ENCODE results near the gene ZNF337.

- TF ChIP-seq, protein P1, sequence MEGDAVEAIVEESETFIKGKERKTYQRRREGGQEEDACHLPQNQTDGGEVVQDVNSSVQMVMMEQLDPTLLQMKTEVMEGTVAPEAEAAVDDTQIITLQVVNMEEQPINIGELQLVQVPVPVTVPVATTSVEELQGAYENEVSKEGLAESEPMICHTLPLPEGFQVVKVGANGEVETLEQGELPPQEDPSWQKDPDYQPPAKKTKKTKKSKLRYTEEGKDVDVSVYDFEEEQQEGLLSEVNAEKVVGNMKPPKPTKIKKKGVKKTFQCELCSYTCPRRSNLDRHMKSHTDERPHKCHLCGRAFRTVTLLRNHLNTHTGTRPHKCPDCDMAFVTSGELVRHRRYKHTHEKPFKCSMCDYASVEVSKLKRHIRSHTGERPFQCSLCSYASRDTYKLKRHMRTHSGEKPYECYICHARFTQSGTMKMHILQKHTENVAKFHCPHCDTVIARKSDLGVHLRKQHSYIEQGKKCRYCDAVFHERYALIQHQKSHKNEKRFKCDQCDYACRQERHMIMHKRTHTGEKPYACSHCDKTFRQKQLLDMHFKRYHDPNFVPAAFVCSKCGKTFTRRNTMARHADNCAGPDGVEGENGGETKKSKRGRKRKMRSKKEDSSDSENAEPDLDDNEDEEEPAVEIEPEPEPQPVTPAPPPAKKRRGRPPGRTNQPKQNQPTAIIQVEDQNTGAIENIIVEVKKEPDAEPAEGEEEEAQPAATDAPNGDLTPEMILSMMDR (IDR thresholded peaks at IDR 0.05) = no peak
- TF ChIP-seq EP300 (IDR thresholded peaks at IDR 0.05) = no peak
Measured at GRCh38 chr20:25644814-25645213, 51.8 kb downstream of the ZNF337 start.
